Fibroblast of lung (primary cell): Measurements from ENCODE around the gene JDP2. TPM values are rescaled to one million over a fixed set of nuclear protein-coding genes. Genes with fewer than 3 reads are reported as not detected.

Source experiments
- DNase-seq, 2 donors: peaks; one replicate each; pipeline versions ENCODE4 v3.0.0 to v3.0.0-alpha.2; 2010; ENCODE audit warnings: low read depth in 2 of 2
- H2AFZ ChIP-seq: 2 replicates; pipeline ENCODE4 v1.5.1; 2012; ENCODE audit warnings: low read length, control low read depth, inconsistent platforms
- H3K27ac ChIP-seq: 2 replicates; pipeline ENCODE4 v1.5.1; 2011; ENCODE audit warnings: low read length, control low read depth; ENCODE audit not compliant: insufficient read depth
- H3K27me3 ChIP-seq: 2 replicates; pipeline ENCODE4 v1.5.1; 2011; ENCODE audit warnings: mild to moderate bottlenecking, low read length; ENCODE audit not compliant: control insufficient read depth, insufficient read depth
- H3K36me3 ChIP-seq: 2 replicates; pipeline ENCODE4 v1.5.1; 2011; ENCODE audit warnings: low read length; ENCODE audit not compliant: control insufficient read depth, insufficient read depth
- H3K4me1 ChIP-seq: 2 replicates; pipeline ENCODE4 v1.5.1; 2011; ENCODE audit warnings: low read length; ENCODE audit not compliant: control insufficient read depth, insufficient read depth; ENCODE audit errors: extremely low read depth
- H3K4me2 ChIP-seq: 2 replicates; pipeline ENCODE4 v1.5.1; 2011; ENCODE audit warnings: low read length, control low read depth; ENCODE audit not compliant: insufficient read depth; ENCODE audit errors: extremely low read depth
- H3K4me3 ChIP-seq, 4 experiments: fragments of 200-600 bp in 1 of 4; sonication (generic) in 1 of 4; replicated peaks in 1 of 4; 2 replicates each; pipeline ENCODE4 v1.5.1; 2011 to 2016; ENCODE audit warnings: low read length in 4 of 4, low read depth in 3 of 4, mild to moderate bottlenecking in 3 of 4, control low read depth in 2 of 4, inconsistent platforms in 1 of 4, mixed read lengths in 1 of 4; ENCODE audit not compliant: insufficient read depth in 1 of 4; ENCODE audit errors: control extremely low read depth in 1 of 4
- H3K79me2 ChIP-seq: 2 replicates; pipeline ENCODE4 v1.5.1; 2012; ENCODE audit warnings: mild to moderate bottlenecking, low read length, inconsistent platforms; ENCODE audit not compliant: control insufficient read depth, insufficient read depth
- H3K9ac ChIP-seq: 2 replicates; pipeline ENCODE4 v1.5.1; 2011; ENCODE audit warnings: mild to moderate bottlenecking, low read length, control low read depth; ENCODE audit not compliant: insufficient read depth
- H3K9me3 ChIP-seq: 2 replicates; pipeline ENCODE4 v1.5.1; 2012; ENCODE audit warnings: low read depth, low read length; ENCODE audit not compliant: control insufficient read depth, insufficient read depth
- H4K20me1 ChIP-seq: 2 replicates; pipeline ENCODE4 v1.5.1; 2011; ENCODE audit warnings: low read length; ENCODE audit not compliant: control insufficient read depth, insufficient read depth; ENCODE audit errors: extremely low read depth
- EZH2 ChIP-seq: IDR thresholded peaks from 2 replicates; pipeline ENCODE4 v1.5.1; 2012; ENCODE audit warnings: low read length, control low read depth, mild to moderate bottlenecking; ENCODE audit errors: missing control alignments
- polyA plus RNA-seq, 2 donors: library from polyadenylated mRNA; depleted of rRNA in 1 of 2; stranded (reverse) in 1 of 2; unstranded in 1 of 2; fragments of >200 nt; gene quantifications; 2 replicates each; pipeline ENCODE4 v1.2.1, GENCODE V29; 2011 to 2012; ENCODE audit warnings: missing spikeins in 1 of 2
- total RNA-seq: library from RNA; depleted of rRNA; stranded (reverse); fragments of >200 nt; gene quantifications from 2 replicates; pipeline ENCODE4 v1.2.1, GENCODE V29; 2014
- TF ChIP-seq, protein P1 (sequence below), 2 donors: IDR thresholded peaks in 1 of 2; conservative IDR thresholded peaks in 1 of 2; 1 replicate in 1 of 2; 2 replicates in 1 of 2; pipeline ENCODE4 v1.5.1; 2011 to 2012; ENCODE audit warnings: low read length in 2 of 2, control low read depth in 1 of 2, inconsistent platforms in 1 of 2, low read depth in 1 of 2, mild to moderate bottlenecking in 1 of 2

Gene JDP2
- total and polyA plus RNA-seq, 2 donors (not counting 1 experiment from before 2014, with no cell fraction given): 40.8 to 95.3 TPM

DNA sequence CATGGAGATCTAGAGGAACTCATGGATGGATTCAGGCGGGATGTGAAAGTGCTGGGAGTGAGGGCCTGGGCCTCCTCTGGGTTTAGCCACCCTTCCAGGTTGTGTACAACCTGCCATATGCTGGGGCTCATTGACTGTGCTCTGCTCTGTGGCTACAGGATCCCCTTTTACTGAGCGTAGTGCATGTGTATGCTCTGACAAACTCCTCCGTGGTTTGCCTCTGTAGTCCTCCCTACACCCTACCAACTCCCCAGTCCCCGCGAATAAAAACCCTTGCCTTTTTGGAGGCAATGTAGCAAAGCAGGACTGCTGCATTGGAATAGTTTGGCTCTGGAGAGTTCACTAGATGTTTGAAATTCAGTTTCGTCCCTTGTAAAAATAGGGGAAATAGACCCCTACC is 17.4 kb downstream of the JDP2 start:
- no peak overlapping the region for H2AFZ ChIP-seq
- H3K9ac ChIP-seq: no peak overlapping the region
- TF ChIP-seq, protein P1, sequence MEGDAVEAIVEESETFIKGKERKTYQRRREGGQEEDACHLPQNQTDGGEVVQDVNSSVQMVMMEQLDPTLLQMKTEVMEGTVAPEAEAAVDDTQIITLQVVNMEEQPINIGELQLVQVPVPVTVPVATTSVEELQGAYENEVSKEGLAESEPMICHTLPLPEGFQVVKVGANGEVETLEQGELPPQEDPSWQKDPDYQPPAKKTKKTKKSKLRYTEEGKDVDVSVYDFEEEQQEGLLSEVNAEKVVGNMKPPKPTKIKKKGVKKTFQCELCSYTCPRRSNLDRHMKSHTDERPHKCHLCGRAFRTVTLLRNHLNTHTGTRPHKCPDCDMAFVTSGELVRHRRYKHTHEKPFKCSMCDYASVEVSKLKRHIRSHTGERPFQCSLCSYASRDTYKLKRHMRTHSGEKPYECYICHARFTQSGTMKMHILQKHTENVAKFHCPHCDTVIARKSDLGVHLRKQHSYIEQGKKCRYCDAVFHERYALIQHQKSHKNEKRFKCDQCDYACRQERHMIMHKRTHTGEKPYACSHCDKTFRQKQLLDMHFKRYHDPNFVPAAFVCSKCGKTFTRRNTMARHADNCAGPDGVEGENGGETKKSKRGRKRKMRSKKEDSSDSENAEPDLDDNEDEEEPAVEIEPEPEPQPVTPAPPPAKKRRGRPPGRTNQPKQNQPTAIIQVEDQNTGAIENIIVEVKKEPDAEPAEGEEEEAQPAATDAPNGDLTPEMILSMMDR (conservative IDR thresholded peaks at IDR 0.05 in 1 of 2, IDR thresholded peaks at IDR 0.05 in 1 of 2; ENCODE audit: low read depth in 1 of 2, low read length in 2 of 2): no peak
- no peak for TF ChIP-seq EZH2
- H3K4me2 ChIP-seq: no peak overlapping the region
- H3K4me1 ChIP-seq: peaks cover 13% of the 10 kb centered on the region
- H3K9me3 ChIP-seq: no peaks in the 10 kb centered on the region
- DNase-seq: no peak
- H3K4me3 ChIP-seq: no peak overlapping the region
- no peaks in the 10 kb centered on the region for H3K79me2 ChIP-seq
- no peaks in the 10 kb centered on the region for H4K20me1 ChIP-seq
- H3K36me3 ChIP-seq: peaks cover 3% of the 10 kb centered on the region
- no peak overlapping the region for H3K27ac ChIP-seq
- H3K27me3 ChIP-seq: no peaks in the 10 kb centered on the region

DNA sequence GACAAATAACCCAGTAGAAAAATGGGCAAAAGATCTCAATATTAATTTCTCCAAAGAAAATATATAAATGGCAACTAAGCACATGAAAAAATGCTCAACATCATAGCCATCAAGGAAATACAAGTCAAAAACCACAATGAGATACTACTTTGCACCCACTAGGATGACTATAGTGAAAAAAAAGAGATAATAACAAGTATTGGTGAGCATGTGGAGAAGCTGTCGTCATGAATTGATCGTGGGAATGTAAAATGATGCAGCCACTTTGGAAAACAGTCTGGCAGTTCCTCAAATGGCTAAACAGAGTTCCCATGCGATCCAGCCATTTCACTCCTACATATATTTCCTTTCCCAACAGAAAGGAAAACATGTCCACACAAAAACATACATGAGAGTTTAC is 18.1 kb downstream of the JDP2 start:
- H4K20me1 ChIP-seq: no peaks in the 10 kb centered on the region
- H3K4me2 ChIP-seq: no peak overlapping the region
- no peak overlapping the region for H3K27ac ChIP-seq
- no peak overlapping the region for H3K4me3 ChIP-seq
- no peak overlapping the region for H3K9ac ChIP-seq
- H3K79me2 ChIP-seq: no peaks in the 10 kb centered on the region
- no peaks in the 10 kb centered on the region for H3K27me3 ChIP-seq
- DNase-seq: no peak
- peaks cover 8% of the 10 kb centered on the region for H3K4me1 ChIP-seq
- no peak for TF ChIP-seq EZH2
- TF ChIP-seq, protein P1 (conservative IDR thresholded peaks at IDR 0.05 in 1 of 2, IDR thresholded peaks at IDR 0.05 in 1 of 2; ENCODE audit: low read depth in 1 of 2, low read length in 2 of 2): no peak
- H2AFZ ChIP-seq: no peak overlapping the region
- peaks cover 3% of the 10 kb centered on the region for H3K36me3 ChIP-seq
- H3K9me3 ChIP-seq: no peaks in the 10 kb centered on the region

- no peak for DNase-seq
These were observed 18.6 kb downstream of the JDP2 start for GRCh38 chr14:75446447-75446846.

More at GRCh38 chr14:75446447-75446846, 18.6 kb downstream of the JDP2 start:
- Histone ChIP-seq H3K4me2 (no peak overlapping the region), H3K36me3 (peaks cover 3% of the 10 kb centered on the region), H3K9ac (no peak overlapping the region), H4K20me1 (no peaks in the 10 kb centered on the region), H2AFZ (no peak overlapping the region), H3K9me3 (no peaks in the 10 kb centered on the region), H3K79me2 (no peaks in the 10 kb centered on the region), H3K27ac (no peak overlapping the region), H3K27me3 (no peaks in the 10 kb centered on the region), H3K4me1 (peaks cover 6% of the 10 kb centered on the region), H3K4me3 (no peak overlapping the region)
- TF ChIP-seq, protein P1 (conservative IDR thresholded peaks at IDR 0.05 in 1 of 2, IDR thresholded peaks at IDR 0.05 in 1 of 2; ENCODE audit: low read depth in 1 of 2, low read length in 2 of 2): no peak
- TF ChIP-seq EZH2: no peak
